Measurements from ENCODE around the gene GLYATL3. TPM values are rescaled to one million over a fixed set of nuclear protein-coding genes. Genes with fewer than 3 reads are reported as not detected.

GLYATL3 gene
- total and polyA plus RNA-seq, 7 donors: not detected

DNA sequence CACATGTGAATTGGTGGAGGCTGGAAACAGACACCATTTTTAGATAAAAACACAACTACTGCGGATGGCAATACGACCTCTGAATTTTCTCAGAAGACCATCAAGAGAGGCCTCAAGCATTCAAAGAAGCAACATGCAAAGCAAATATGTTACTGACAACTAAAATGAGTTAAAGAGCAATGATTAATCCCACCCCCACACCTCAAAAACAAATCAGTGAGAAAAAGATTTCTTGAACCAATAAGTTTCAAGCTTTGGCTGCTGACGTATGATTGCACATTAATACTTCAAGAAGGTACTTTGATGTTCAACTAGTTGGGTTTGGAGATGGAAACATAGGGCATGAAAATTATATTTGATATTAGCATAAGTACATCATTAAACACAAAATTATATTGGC, 37.7 kb upstream of the GLYATL3 start:
- Histone ChIP-seq H3K27ac (peak overlapping the region; percentile 94), H3K4me3 (peak overlapping the region; percentile 94), H3K9me3 (no peaks in the 10 kb centered on the region), H3K36me3 (ENCODE audit: insufficient read depth in 1 of 2, low read depth in 1 of 2) (peaks cover 0 to 23% of the 10 kb centered on the region in 2 donors), H3K4me1 (peaks cover 30% of the 10 kb centered on the region), H3K27me3 (ENCODE audit: insufficient read depth in 3 of 3, low read length in 2 of 3) (no peaks in the 10 kb centered on the region)
- TF ChIP-seq CTCF (IDR thresholded peaks at IDR 0.05): no peak
- 29 to 44% (median 38%) methylated on average over 3 of the region's 3 CpGs for WGBS, 3 donors
- ATAC-seq (no peak), DNase-seq (no peak)
- intact Hi-C loops (cut with DNase I): no loop called here

DNA sequence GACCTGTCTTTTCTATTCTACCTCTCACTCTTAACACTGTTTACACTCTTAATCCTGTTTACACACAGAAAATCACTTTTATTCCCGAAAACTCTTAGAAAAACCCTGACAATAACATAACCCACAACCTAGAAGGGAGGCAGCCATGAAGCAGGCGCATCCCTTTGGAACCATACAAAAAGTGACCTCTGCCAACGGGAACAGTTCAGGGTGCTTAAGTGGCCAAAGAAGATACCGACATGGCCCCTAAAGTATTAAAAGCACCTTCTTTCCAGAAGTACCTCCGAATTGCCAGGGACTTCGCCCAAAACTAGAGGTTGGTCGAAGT, 37.2 kb upstream of the GLYATL3 start:
- H3K9me3 ChIP-seq: no peaks in the 10 kb centered on the region
- H3K36me3 ChIP-seq (ENCODE audit: insufficient read depth in 1 of 2, low read depth in 1 of 2): peaks cover 0 to 18% of the 10 kb centered on the region in 2 donors
- no peak for TF ChIP-seq CTCF (IDR thresholded peaks at IDR 0.05)
- peak overlapping the region; percentile 94 for H3K4me3 ChIP-seq
- intact Hi-C loops (cut with DNase I): no loop called here
- ATAC-seq: peak in 2 of 4 donors; percentile 25 to 61
- H3K4me1 ChIP-seq: peaks cover 30% of the 10 kb centered on the region
- no peaks in the 10 kb centered on the region for H3K27me3 ChIP-seq (ENCODE audit: insufficient read depth in 3 of 3, low read length in 2 of 3)
- 1% methylated on average over 7 of the region's 7 CpGs for WGBS, 3 donors
- no peak for DNase-seq
- peak overlapping the region; percentile 94 for H3K27ac ChIP-seq

DNA sequence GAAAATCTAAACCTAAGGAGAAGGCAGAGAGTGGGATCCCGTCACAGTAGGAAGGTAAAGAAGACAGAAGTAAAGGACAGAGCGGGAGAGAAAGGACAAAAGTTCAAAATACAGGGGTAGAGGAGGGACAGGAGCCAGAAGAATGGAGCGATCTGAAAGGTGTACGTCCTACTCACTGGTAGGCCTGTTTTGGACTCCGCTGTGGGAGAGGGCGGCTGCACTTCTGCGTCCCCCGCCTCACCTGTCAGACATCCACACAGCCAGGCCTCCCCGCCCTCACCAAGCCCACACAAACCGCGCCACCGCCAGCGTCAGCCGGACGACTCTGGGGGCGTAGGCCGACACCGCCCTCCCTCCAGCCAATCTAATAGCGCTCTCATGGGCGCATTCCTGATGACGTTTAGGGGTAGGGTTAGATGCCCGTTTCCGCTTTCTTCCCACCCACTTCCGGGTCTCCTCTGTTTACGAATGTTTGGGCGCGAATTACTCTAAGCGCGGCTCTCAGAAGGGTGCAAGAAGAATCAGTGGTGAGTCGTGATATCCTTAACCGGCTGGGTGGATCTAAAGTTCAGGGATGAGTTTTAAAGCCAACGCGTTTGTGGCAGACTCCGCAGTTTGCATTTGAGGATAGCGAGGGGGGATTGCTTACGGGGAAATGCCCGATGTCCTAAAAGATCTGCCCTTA, 36.7 kb upstream of the GLYATL3 start, which contains the start of the genes CENPQ and MMUT:
CENPQ (plus strand) TSS at position 444 of the 685 bp plus-strand sequence. CDS start 6,807 bp downstream, outside the sequence.
MMUT (minus strand) TSS at position 327 of the 685 bp plus-strand sequence. CDS start 3,787 bp downstream, outside the sequence.
- no peaks in the 10 kb centered on the region for H3K9me3 ChIP-seq
- H3K36me3 ChIP-seq (ENCODE audit: insufficient read depth in 1 of 2, low read depth in 1 of 2): peaks cover 0 to 13% of the 10 kb centered on the region in 2 donors
- DNase-seq (peak; percentile 90 to 95), ATAC-seq (peak; percentile 100)
- no peaks in the 10 kb centered on the region for H3K27me3 ChIP-seq (ENCODE audit: insufficient read depth in 3 of 3, low read length in 2 of 3)
- peaks cover 30% of the 10 kb centered on the region for H3K4me1 ChIP-seq
- intact Hi-C loops (cut with DNase I): no loop called here
- WGBS, 3 donors: 0 to 1% (median 0%) methylated on average over 36 to 37 of the region's 37 CpGs
- peak within 1 kb of the TSS; percentile 94 for H3K27ac ChIP-seq
- H3K4me3 ChIP-seq: peak within 1 kb of the TSS; percentile 94
- no peak for TF ChIP-seq CTCF (IDR thresholded peaks at IDR 0.05)

- Histone ChIP-seq H3K4me1 (peaks cover 30% of the 10 kb centered on the region), H3K36me3 (ENCODE audit: insufficient read depth in 1 of 2, low read depth in 1 of 2) (peaks cover 0 to 8% of the 10 kb centered on the region in 2 donors), H3K4me3 (peak overlapping the region; percentile 94), H3K27ac (peak overlapping the region; percentile 94), H3K27me3 (ENCODE audit: insufficient read depth in 3 of 3, low read length in 2 of 3) (no peaks in the 10 kb centered on the region), H3K9me3 (no peaks in the 10 kb centered on the region)
- WGBS, 3 donors: 0% methylated on average over 4 of the region's 4 CpGs
- DNase-seq (no peak), ATAC-seq (peak in 1 of 4 donors; percentile 16)
- intact Hi-C loops (cut with DNase I): no loop called here
- TF ChIP-seq CTCF (IDR thresholded peaks at IDR 0.05): no peak
Measured at GRCh38 chr6:49463612-49463967, 36.1 kb upstream of the GLYATL3 start.

DNA sequence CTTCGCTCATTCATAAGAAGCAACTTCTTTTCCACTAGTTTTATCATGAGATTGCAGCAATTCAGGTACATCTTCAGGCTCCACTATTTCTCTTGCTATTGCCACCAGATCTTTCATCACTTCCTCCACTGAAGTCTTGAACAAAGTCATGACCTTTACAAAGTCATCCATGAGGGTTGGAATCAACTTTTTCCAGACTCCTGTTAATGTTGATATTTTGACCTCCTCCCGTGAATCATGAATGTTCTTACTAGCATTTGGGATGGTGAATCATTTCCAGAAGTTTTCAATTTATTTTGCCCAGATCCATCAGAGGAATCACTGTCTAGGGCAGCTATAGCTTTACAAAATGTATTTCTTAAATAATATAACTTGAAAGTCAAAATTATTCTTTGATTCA, 35.0 kb upstream of the GLYATL3 start:
- 94 to 99% (median 96%) methylated on average over 2 of the region's 2 CpGs for WGBS, 3 donors
- no peaks in the 10 kb centered on the region for H3K27me3 ChIP-seq (ENCODE audit: insufficient read depth in 3 of 3, low read length in 2 of 3)
- H3K27ac ChIP-seq: no peak overlapping the region
- peaks cover 30% of the 10 kb centered on the region for H3K4me1 ChIP-seq
- ATAC-seq (no peak), DNase-seq (no peak)
- H3K36me3 ChIP-seq (ENCODE audit: insufficient read depth in 1 of 2, low read depth in 1 of 2): no peaks in the 10 kb centered on the region
- TF ChIP-seq CTCF (IDR thresholded peaks at IDR 0.05): no peak
- intact Hi-C loops (cut with DNase I): no loop called here
- H3K9me3 ChIP-seq: no peaks in the 10 kb centered on the region
- H3K4me3 ChIP-seq: no peak overlapping the region
